Measurements from ENCODE around the gene LMF1.
A peak's percentile ranks its signal among the peaks of the same experiment; 100 is the strongest.

The LMF1 gene

GRCh38 chr16:974001-974601 is 3.3 kb upstream of the LMF1 start:
- DNase-seq (ENCODE audit: insufficient read length, low spot score): no peak
- FAIRE-seq: no peak
- TF ChIP-seq POLR2A (IDR thresholded peaks at IDR 0.05; ENCODE audit: low read depth, low read length) (no peak), POLR2AphosphoS5 (IDR thresholded peaks at IDR 0.05; ENCODE audit: low read depth, low read length) (no peak), PAX5 (IDR thresholded peaks at IDR 0.05; ENCODE audit: insufficient read depth, low read length, severe bottlenecking) (no peak), SPI1 (IDR thresholded peaks at IDR 0.05; ENCODE audit: low read depth, low read length) (no peak)

GRCh38 chr16:973366-973765 is 2.6 kb upstream of the LMF1 start:
- no peak for TF ChIP-seq POLR2AphosphoS5 (IDR thresholded peaks at IDR 0.05; ENCODE audit: low read depth, low read length)
- no peak for TF ChIP-seq PAX5 (IDR thresholded peaks at IDR 0.05; ENCODE audit: insufficient read depth, low read length, severe bottlenecking)
- no peak for TF ChIP-seq TAF1 (IDR thresholded peaks at IDR 0.05; ENCODE audit: low read depth, low read length)
- TF ChIP-seq POU2F2 (IDR thresholded peaks at IDR 0.05; ENCODE audit: low read depth, low read length): no peak
- no peak for TF ChIP-seq POLR2A (IDR thresholded peaks at IDR 0.05; ENCODE audit: low read depth, low read length)
- TF ChIP-seq SPI1 (IDR thresholded peaks at IDR 0.05; ENCODE audit: low read depth, low read length): no peak
- DNase-seq (ENCODE audit: insufficient read length, low spot score) (no peak), FAIRE-seq (no peak)

- TF ChIP-seq SPI1 (IDR thresholded peaks at IDR 0.05; ENCODE audit: low read depth, low read length): no peak
- FAIRE-seq (no peak), DNase-seq (ENCODE audit: insufficient read length, low spot score) (no peak)
These were observed 1.7 kb upstream of the LMF1 start for GRCh38 chr16:972316-973002.

- FAIRE-seq (no peak), DNase-seq (ENCODE audit: insufficient read length, low spot score) (no peak)
- no peak for TF ChIP-seq POLR2AphosphoS5 (IDR thresholded peaks at IDR 0.05; ENCODE audit: low read depth, low read length)
- no peak for TF ChIP-seq TAF1 (IDR thresholded peaks at IDR 0.05; ENCODE audit: low read depth, low read length)
- TF ChIP-seq SPI1 (IDR thresholded peaks at IDR 0.05; ENCODE audit: low read depth, low read length): no peak
- no peak for TF ChIP-seq PAX5 (IDR thresholded peaks at IDR 0.05; ENCODE audit: insufficient read depth, low read length, severe bottlenecking)
- TF ChIP-seq POU2F2 (IDR thresholded peaks at IDR 0.05; ENCODE audit: low read depth, low read length): no peak
- no peak for TF ChIP-seq POLR2A (IDR thresholded peaks at IDR 0.05; ENCODE audit: low read depth, low read length)
These were observed 1.2 kb upstream of the LMF1 start for GRCh38 chr16:971981-972315.

GRCh38 chr16:971582-971905 is 760 bp upstream of the LMF1 start:
- FAIRE-seq (no peak), DNase-seq (ENCODE audit: insufficient read length, low spot score) (no peak)
- TF ChIP-seq POLR2A (IDR thresholded peaks at IDR 0.05; ENCODE audit: low read depth, low read length) (no peak), PAX5 (IDR thresholded peaks at IDR 0.05; ENCODE audit: insufficient read depth, low read length, severe bottlenecking) (no peak), SPI1 (IDR thresholded peaks at IDR 0.05; ENCODE audit: low read depth, low read length) (no peak), POLR2AphosphoS5 (IDR thresholded peaks at IDR 0.05; ENCODE audit: low read depth, low read length) (no peak), TAF1 (IDR thresholded peaks at IDR 0.05; ENCODE audit: low read depth, low read length) (no peak), POU2F2 (IDR thresholded peaks at IDR 0.05; ENCODE audit: low read depth, low read length) (no peak)

- no peak for DNase-seq (ENCODE audit: insufficient read length, low spot score)
- TF ChIP-seq PAX5 (IDR thresholded peaks at IDR 0.05; ENCODE audit: insufficient read depth, low read length, severe bottlenecking): no peak
- FAIRE-seq: no peak
These were observed 408 bp downstream of the LMF1 start for GRCh38 chr16:970386-970765.

GRCh38 chr16:969508-970385 is 1.0 kb downstream of the LMF1 start:
- TF ChIP-seq POU2F2 (IDR thresholded peaks at IDR 0.05; ENCODE audit: low read depth, low read length): no peak
- TF ChIP-seq TAF1 (IDR thresholded peaks at IDR 0.05; ENCODE audit: low read depth, low read length): no peak
- TF ChIP-seq PAX5 (IDR thresholded peaks at IDR 0.05; ENCODE audit: insufficient read depth, low read length, severe bottlenecking): no peak
- TF ChIP-seq POLR2A (IDR thresholded peaks at IDR 0.05; ENCODE audit: low read depth, low read length): no peak
- no peak for TF ChIP-seq POLR2AphosphoS5 (IDR thresholded peaks at IDR 0.05; ENCODE audit: low read depth, low read length)
- no peak for TF ChIP-seq SPI1 (IDR thresholded peaks at IDR 0.05; ENCODE audit: low read depth, low read length)
- FAIRE-seq (peak; percentile 69), DNase-seq (ENCODE audit: insufficient read length, low spot score) (peak; percentile 61)

- no peak for DNase-seq (ENCODE audit: insufficient read length, low spot score)
- TF ChIP-seq SPI1 (IDR thresholded peaks at IDR 0.05; ENCODE audit: low read depth, low read length) (no peak), TAF1 (IDR thresholded peaks at IDR 0.05; ENCODE audit: low read depth, low read length) (no peak), PAX5 (IDR thresholded peaks at IDR 0.05; ENCODE audit: insufficient read depth, low read length, severe bottlenecking) (no peak), POLR2AphosphoS5 (IDR thresholded peaks at IDR 0.05; ENCODE audit: low read depth, low read length) (no peak), POU2F2 (IDR thresholded peaks at IDR 0.05; ENCODE audit: low read depth, low read length) (no peak), POLR2A (IDR thresholded peaks at IDR 0.05; ENCODE audit: low read depth, low read length) (no peak)
- no peak for FAIRE-seq
These were observed 2.2 kb downstream of the LMF1 start for GRCh38 chr16:968620-969019.

GRCh38 chr16:967546-968295 is 3.1 kb downstream of the LMF1 start:
- TF ChIP-seq SPI1 (IDR thresholded peaks at IDR 0.05; ENCODE audit: low read depth, low read length) (no peak), PAX5 (IDR thresholded peaks at IDR 0.05; ENCODE audit: insufficient read depth, low read length, severe bottlenecking) (no peak), POU2F2 (IDR thresholded peaks at IDR 0.05; ENCODE audit: low read depth, low read length) (no peak), TAF1 (IDR thresholded peaks at IDR 0.05; ENCODE audit: low read depth, low read length) (no peak), POLR2A (IDR thresholded peaks at IDR 0.05; ENCODE audit: low read depth, low read length) (no peak), POLR2AphosphoS5 (IDR thresholded peaks at IDR 0.05; ENCODE audit: low read depth, low read length) (no peak)
- DNase-seq (ENCODE audit: insufficient read length, low spot score) (no peak), FAIRE-seq (no peak)

All from GM12891 (cell line).